WTC11 (cell line): Measurements from ENCODE around the gene ZFPM1. TPM values are rescaled to one million over a fixed set of nuclear protein-coding genes. Genes with fewer than 3 reads are reported as not detected.

Experiments
- ATAC-seq: fragments of 200-7000 bp; cut with Tn5 transposase; 2 replicates; pipeline ENCODE4 v1.10.0; 2021; ENCODE audit warnings: mild to moderate bottlenecking, moderate library complexity
- CTCF ChIA-PET: fragments of 300-600 bp; sonication (Branson Sonifier 250); formaldehyde crosslinking; loops from one replicate; lab custom pipeline; 2021; ENCODE audit warnings: antibody characterized with exemption; lab: Charles Lee
- POLR2A ChIA-PET: fragments of 350-600 bp; sonication (Branson Sonifier 250); formaldehyde crosslinking; loops from one replicate; lab custom pipeline; 2021; ENCODE audit warnings: antibody characterized with exemption; lab: Charles Lee
- DNase-seq: peaks from one replicate; pipeline ENCODE4 v3.0.0; 2021; ENCODE audit warnings: low spot score
- H3K27ac Mint-ChIP-seq: 2 replicates; pipeline ENCODE4 v1.8.0; 2021; ENCODE audit warnings: mixed read lengths
- H3K27me3 Mint-ChIP-seq: 2 replicates; pipeline ENCODE4 v1.8.0; 2021; ENCODE audit warnings: low read depth, mild to moderate bottlenecking, moderate library complexity, mixed read lengths
- H3K36me3 Mint-ChIP-seq: 2 replicates; pipeline ENCODE4 v1.8.0; 2021; ENCODE audit warnings: mixed read lengths
- H3K4me1 Mint-ChIP-seq: 2 replicates; pipeline ENCODE4 v1.8.0; 2022; ENCODE audit warnings: mixed read lengths
- H3K4me3 Mint-ChIP-seq: 2 replicates; pipeline ENCODE4 v1.8.0; 2021; ENCODE audit warnings: mild to moderate bottlenecking, moderate library complexity, mixed read lengths
- H3K9me3 Mint-ChIP-seq: 2 replicates; pipeline ENCODE4 v1.8.0; 2021; ENCODE audit warnings: mixed read lengths
- ATF1 ChIP-seq: sonication (generic); formaldehyde crosslinking; IDR thresholded peaks from 2 replicates; pipeline ENCODE4 v1.8.1; 2023; ENCODE audit warnings: mild to moderate bottlenecking, moderate library complexity, missing genetic modification reagents
- ATF2 ChIP-seq: sonication (generic); formaldehyde crosslinking; IDR thresholded peaks from 2 replicates; pipeline ENCODE4 v1.8.1; 2022; ENCODE audit warnings: low read depth, missing genetic modification reagents, borderline replicate concordance
- E2F5 ChIP-seq: sonication (generic); formaldehyde crosslinking; IDR thresholded peaks from 2 replicates; pipeline ENCODE4 v1.8.1; 2022; ENCODE audit warnings: mild to moderate bottlenecking, moderate library complexity, missing genetic modification reagents
- EMX1 ChIP-seq: fragments of 250-450 bp; sonication (Bioruptor Pico); IDR thresholded peaks from 2 replicates; pipeline ENCODE4 v1.8.0; 2021; ENCODE audit warnings: mild to moderate bottlenecking
- FOXJ3 ChIP-seq: sonication (generic); formaldehyde crosslinking; IDR thresholded peaks from 2 replicates; pipeline ENCODE4 v1.9.0; 2021; ENCODE audit warnings: missing genetic modification reagents, mild to moderate bottlenecking, borderline replicate concordance
- FOXP1 ChIP-seq: sonication (generic); formaldehyde crosslinking; IDR thresholded peaks from 2 replicates; pipeline ENCODE4 v1.8.0; 2022; ENCODE audit warnings: missing genetic modification reagents, mild to moderate bottlenecking, moderate library complexity, borderline replicate concordance
- HMGXB4 ChIP-seq: sonication (generic); formaldehyde crosslinking; IDR thresholded peaks from 2 replicates; pipeline ENCODE4 v1.8.1; 2023; ENCODE audit warnings: mild to moderate bottlenecking, moderate library complexity, missing genetic modification reagents
- KAT7 ChIP-seq: sonication (generic); formaldehyde crosslinking; IDR thresholded peaks from 2 replicates; pipeline ENCODE4 v1.8.1; 2023; ENCODE audit warnings: missing genetic modification reagents, mild to moderate bottlenecking, borderline replicate concordance
- NFE2L1 ChIP-seq: sonication (generic); formaldehyde crosslinking; IDR thresholded peaks from 2 replicates; pipeline ENCODE4 v1.8.1; 2023; ENCODE audit warnings: missing genetic modification reagents
- PRDM15 ChIP-seq: sonication (generic); formaldehyde crosslinking; IDR thresholded peaks from 2 replicates; pipeline ENCODE4 v1.8.0; 2022; ENCODE audit warnings: missing genetic modification reagents
- PREB ChIP-seq: sonication (generic); formaldehyde crosslinking; IDR thresholded peaks from 2 replicates; pipeline ENCODE4 v1.8.1; 2022; ENCODE audit warnings: mild to moderate bottlenecking, missing genetic modification reagents, moderate library complexity, borderline replicate concordance
- ZNF138 ChIP-seq: sonication (generic); formaldehyde crosslinking; conservative IDR thresholded peaks from 2 replicates; pipeline ENCODE4 v1.8.1; 2022; ENCODE audit warnings: mild to moderate bottlenecking, moderate library complexity, missing genetic modification reagents
- ZNF532 ChIP-seq: fragments of 250-450 bp; sonication (Bioruptor Pico); IDR thresholded peaks from 2 replicates; pipeline ENCODE4 v1.9.0; 2021; ENCODE audit warnings: mild to moderate bottlenecking, borderline replicate concordance
- total RNA-seq: library from RNA; stranded (reverse); gene quantifications from 3 replicates; pipeline ENCODE4 v1.2.3, GENCODE V29; 2021

Gene ZFPM1
- total RNA-seq, 1 experiment from 2014 or later = 9.3 TPM

- TF ChIP-seq ZNF532 (no peak), ATF2 (no peak), NFE2L1 (CRISPR knock-in tag) (no peak), ZNF138 (CRISPR knock-in tag) (no peak), EMX1 (CRISPR knock-in tag) (no peak), E2F5 (no peak), KAT7 (CRISPR knock-in tag) (no peak), HMGXB4 (no peak), FOXP1 (no peak), FOXJ3 (CRISPR knock-in tag) (no peak)
Observed at GRCh38 chr16:88446736-88447135, 6.3 kb upstream of the ZFPM1 start (continued).

- Mint-ChIP-seq H3K36me3 (no peaks in the 10 kb centered on the region), H3K4me3 (no peak overlapping the region), H3K9me3 (no peaks in the 10 kb centered on the region), H3K27me3 (peaks cover 26% of the 10 kb centered on the region), H3K27ac (no peak overlapping the region), H3K4me1 (no peaks in the 10 kb centered on the region)
- TF ChIP-seq ATF1 (CRISPR knock-in tag) (no peak), PREB (CRISPR knock-in tag) (no peak), PRDM15 (CRISPR knock-in tag) (no peak)
- CTCF ChIA-PET = no interaction called here
- no peak for DNase-seq
- POLR2A ChIA-PET = no interaction called here
- no peak for ATAC-seq
Observed at GRCh38 chr16:88447881-88448280, 5.2 kb upstream of the ZFPM1 start.
